Heart right ventricle (tissue), 16 donors: ENCODE measurements around the gene SUV39H1. TPM values are rescaled to one million over a fixed set of nuclear protein-coding genes. Genes with fewer than 3 reads are reported as not detected.
"Not testable (repeated sequence)": the region's sequence is repeated elsewhere in the genome, so short reads cannot be mapped to it uniquely, and the experiment has no call there.

Experiments
- ATAC-seq, 8 donors: fragments of 200-7000 bp; cut with Tn5 transposase; one replicate each; pipeline ENCODE4 v1.9.1; 2020; ENCODE audit warnings: mild to moderate bottlenecking in 8 of 8, moderate library complexity in 8 of 8, moderate number of reproducible peaks in 1 of 8
- DNase-seq, 2 donors: peaks; one replicate each; pipeline ENCODE4 v3.0.0-alpha.2; 2020
- H3K27ac ChIP-seq, 10 donors: fragments of 200-600 bp; sonication (generic) in 2 of 10; one replicate each; pipeline versions ENCODE4 v1.5.0 to v1.8.0; 2020 to 2022; ENCODE audit warnings: mild to moderate bottlenecking in 3 of 10
- H3K27me3 ChIP-seq, 7 donors: fragments of 200-600 bp; one replicate each; pipeline ENCODE4 v1.8.0; 2021 to 2022; ENCODE audit warnings: mild to moderate bottlenecking in 2 of 7
- H3K36me3 ChIP-seq, 9 donors: fragments of 200-600 bp; sonication (generic) in 1 of 9; one replicate each; pipeline versions ENCODE4 v1.5.0 to v1.8.0; 2020 to 2022; ENCODE audit warnings: mild to moderate bottlenecking in 2 of 9
- H3K4me1 ChIP-seq, 9 donors: fragments of 200-600 bp; sonication (generic) in 1 of 9; one replicate each; pipeline versions ENCODE4 v1.5.0 to v1.8.0; 2020 to 2022; ENCODE audit warnings: mild to moderate bottlenecking in 4 of 9
- H3K4me3 ChIP-seq, 10 donors: fragments of 200-600 bp; sonication (generic) in 2 of 10; one replicate each; pipeline versions ENCODE4 v1.5.0 to v1.8.0; 2020 to 2022; ENCODE audit warnings: mild to moderate bottlenecking in 7 of 10, moderate library complexity in 2 of 10
- H3K9me3 ChIP-seq, 11 donors: fragments of 200-600 bp in 10 of 11; sonication (generic) in 2 of 11; one replicate each; pipeline versions ENCODE4 v1.5.0 to v1.8.0; 2013 to 2022; ENCODE audit warnings: mild to moderate bottlenecking in 2 of 11, control low read depth in 1 of 11, moderate library complexity in 1 of 11
- WGBS, 2 donors: extraction: QIAGEN DNeasy Blood & Tissue Kit; methylation state at CpG; one replicate each; pipeline ENCODE4 v1.1.7; 2013; ENCODE audit warnings: inconsistent platforms in 1 of 2; 5-methylcytosine and 5-hydroxymethylcytosine counted together
- intact Hi-C, 10 donors: fragments of 100-400 bp; cut with DNase I; formaldehyde crosslinking; loops; one replicate each; pipeline versions ENCODE4 v1.11.1 to v1.14.2; 2022
- polyA plus RNA-seq, 2 donors: library from polyadenylated mRNA; stranded (reverse); fragments of 200-250 nt; gene quantifications; one replicate each; pipeline ENCODE4 v1.2.3, GENCODE V29; 2013
- total RNA-seq, 10 donors: library from RNA; stranded (reverse); fragmentation: NEBNext Ultra II Directional in 3 of 10; extraction: Animal tissue kit (Norgen Biotek cat#: 25700) in 3 of 10; gene quantifications; one replicate each; pipeline versions ENCODE4 v1.2.1 to v1.2.4, GENCODE V29; 2021 to 2023
- TF ChIP-seq, protein P1 (sequence below), 9 donors: fragments of 200-600 bp; sonication (generic) in 2 of 9; IDR thresholded peaks; one replicate each; pipeline versions ENCODE4 v1.5.0 to v1.8.0; 2021 to 2022; ENCODE audit warnings: antibody characterized with exemption in 9 of 9, mild to moderate bottlenecking in 5 of 9, moderate library complexity in 1 of 9
- donor health status: Arrhythmogenic right ventricular cardiomyopathy.
- donor health status: ischemic (EF 13 %, LVEDD 7.1; RV severe dilation, severe dysfunction).
- donor health status: healthy with polysubstance abuse.
- donor health status: DM: no; HTN: yes; CAD: no.
- donor health status: DM: no; HTN: no; CAD: no.
- donor health status: ischemic (EF 25% LVEDD 6.9; RV normal size, moderate dysfunction).
- donor health status: ischemic (EF 25% LVEDD 5.7; RV mildly dilated, moderate dysfunction).
- donor health status: healthy.
- donor health status: DM: yes; HTN: yes; CAD: no.
- donor health status: Ischemic cardiomyopathy.
- donor health status: ischemic (EF 35%, LVEDD 5.7; RV mildly dilated, moderate dysfunction).
- donor health status: nonischemic (EF 11% LVEDD 7.7; RV severe dilation, severe dysfunction).
- donor health status: DM: yes; HTN: yes; CAD: no.
- donor health status: PGD.
- donor health status: ischemic (EF 29% LVEDD 5.4; RV normal size, mild dysfunction).
- donor health status: nonischemic (EF 23%, LVEDD 6.1; RV moderate dilation, normal function).

SUV39H1 gene
- total and polyA plus RNA-seq, 12 donors: 1.4 to 5.6 (median 3.1) TPM

- Histone ChIP-seq H3K36me3 (no peaks in the 10 kb centered on the region), H3K4me3 (peak overlapping the region in 3 of 10 donors; percentile 68 to 84 (median 72)), H3K27me3 (no peaks in the 10 kb centered on the region), H3K27ac (peak overlapping the region in 1 of 10 donors; percentile 94), H3K9me3 (no peaks in the 10 kb centered on the region), H3K4me1 (peaks cover 0 to 27% (median 0%) of the 10 kb centered on the region in 9 donors)
- DNase-seq: no peak
- WGBS, 2 donors: 57 to 59% methylated on average over 9 to 10 of the region's 10 CpGs
- TF ChIP-seq, protein P1, sequence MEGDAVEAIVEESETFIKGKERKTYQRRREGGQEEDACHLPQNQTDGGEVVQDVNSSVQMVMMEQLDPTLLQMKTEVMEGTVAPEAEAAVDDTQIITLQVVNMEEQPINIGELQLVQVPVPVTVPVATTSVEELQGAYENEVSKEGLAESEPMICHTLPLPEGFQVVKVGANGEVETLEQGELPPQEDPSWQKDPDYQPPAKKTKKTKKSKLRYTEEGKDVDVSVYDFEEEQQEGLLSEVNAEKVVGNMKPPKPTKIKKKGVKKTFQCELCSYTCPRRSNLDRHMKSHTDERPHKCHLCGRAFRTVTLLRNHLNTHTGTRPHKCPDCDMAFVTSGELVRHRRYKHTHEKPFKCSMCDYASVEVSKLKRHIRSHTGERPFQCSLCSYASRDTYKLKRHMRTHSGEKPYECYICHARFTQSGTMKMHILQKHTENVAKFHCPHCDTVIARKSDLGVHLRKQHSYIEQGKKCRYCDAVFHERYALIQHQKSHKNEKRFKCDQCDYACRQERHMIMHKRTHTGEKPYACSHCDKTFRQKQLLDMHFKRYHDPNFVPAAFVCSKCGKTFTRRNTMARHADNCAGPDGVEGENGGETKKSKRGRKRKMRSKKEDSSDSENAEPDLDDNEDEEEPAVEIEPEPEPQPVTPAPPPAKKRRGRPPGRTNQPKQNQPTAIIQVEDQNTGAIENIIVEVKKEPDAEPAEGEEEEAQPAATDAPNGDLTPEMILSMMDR (IDR thresholded peaks at IDR 0.05): no peak
- intact Hi-C loops: loop anchor here in 2 of 10 donors (5.0 to 10.0 kb wide), 3 partner anchors 60 to 127 kb away; partner anchors contain the start of gene HDAC6 (in 2 of the 2)
- ATAC-seq: no peak
Measured at GRCh38 chrX:48677516-48677915, 19.0 kb upstream of the SUV39H1 start.

DNA sequence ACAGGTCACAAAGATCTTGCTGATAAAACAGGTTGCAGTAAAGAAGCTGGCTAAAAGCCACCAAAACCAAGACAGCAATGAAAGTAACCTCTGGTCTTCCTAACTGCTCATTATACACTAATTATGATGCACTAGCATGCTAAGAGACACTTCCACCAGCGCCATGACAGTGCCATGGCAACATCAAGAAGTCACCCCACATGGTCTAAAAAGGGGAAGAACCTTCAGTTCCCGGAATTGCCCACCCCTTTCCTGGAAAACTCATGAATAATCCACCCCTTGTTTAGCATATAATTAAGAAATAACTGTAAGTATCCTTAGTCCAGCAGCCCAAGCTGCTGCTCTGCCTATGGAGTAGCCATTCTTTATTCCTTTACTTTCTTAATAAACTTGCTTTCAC is 16.1 kb upstream of the SUV39H1 start:
- H3K9me3 ChIP-seq, H3K27me3 ChIP-seq, DNase-seq, H3K36me3 ChIP-seq, ATAC-seq, intact Hi-C loops, H3K4me3 ChIP-seq: not testable (repeated sequence)
- WGBS, 2 donors: 47 to 53% methylated on average over 2 of the region's 2 CpGs
- peak overlapping the region in 1 of 10 donors; percentile 93 for H3K27ac ChIP-seq
- peaks cover 0 to 31% (median 0%) of the 10 kb centered on the region in 9 donors for H3K4me1 ChIP-seq

DNA sequence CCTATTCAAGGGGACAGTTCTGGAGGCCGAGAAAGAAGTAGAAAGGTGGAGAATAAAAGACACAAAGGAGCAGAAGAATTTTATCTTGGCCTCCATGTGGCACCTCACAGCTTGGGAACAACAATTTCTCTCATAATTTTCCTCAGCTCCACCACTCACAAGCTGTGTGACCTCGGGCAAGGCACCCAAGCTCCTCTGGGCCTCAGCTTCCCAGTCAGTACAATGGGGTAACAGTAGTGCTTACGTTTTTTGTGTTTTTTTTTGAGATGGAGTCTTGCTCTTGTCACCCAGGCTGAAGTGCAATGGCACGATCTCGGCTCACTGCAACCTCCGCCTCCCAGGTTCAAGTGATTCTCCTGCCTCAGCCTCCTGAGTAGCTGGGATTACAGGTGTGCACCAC is 15.6 kb upstream of the SUV39H1 start:
- Histone ChIP-seq H3K27ac (peak overlapping the region in 1 of 10 donors; percentile 93), H3K4me1 (peaks cover 0 to 35% (median 0%) of the 10 kb centered on the region in 9 donors)
- DNase-seq, H3K4me3 ChIP-seq, H3K27me3 ChIP-seq, intact Hi-C loops, H3K36me3 ChIP-seq, ATAC-seq, H3K9me3 ChIP-seq: not testable (repeated sequence)
- WGBS, 2 donors: 91 to 92% methylated on average over 6 of the region's 6 CpGs

- TF ChIP-seq, protein P1 (IDR thresholded peaks at IDR 0.05): no peak
- Histone ChIP-seq H3K4me1 (peaks cover 0 to 35% (median 0%) of the 10 kb centered on the region in 9 donors), H3K27ac (peak overlapping the region in 1 of 10 donors; percentile 93), H3K9me3 (no peaks in the 10 kb centered on the region), H3K27me3 (peaks cover 0 to 1% (median 0%) of the 10 kb centered on the region in 7 donors), H3K36me3 (no peaks in the 10 kb centered on the region), H3K4me3 (no peak overlapping the region)
- 79 to 82% methylated on average over 10 of the region's 10 CpGs for whole genome bisulfite sequencing, 2 donors
- intact Hi-C loops: no loop called here
- ATAC-seq (no peak), DNase-seq (no peak)
Measured at GRCh38 chrX:48681539-48682183, 14.9 kb upstream of the SUV39H1 start.

GRCh38 chrX:48682795-48683194 is 13.7 kb upstream of the SUV39H1 start:
- DNase-seq, H3K9me3 ChIP-seq, intact Hi-C loops, H3K27me3 ChIP-seq, H3K36me3 ChIP-seq: not testable (repeated sequence)
- WGBS, 2 donors: 84 to 92% methylated on average over 12 of the region's 12 CpGs
- ATAC-seq: peak in 6 of 8 donors; percentile 35 to 71 (median 64)
- peak overlapping the region in 1 of 10 donors; percentile 54 for H3K4me3 ChIP-seq
- H3K27ac ChIP-seq: peak overlapping the region in 5 of 10 donors; percentile 15 to 93 (median 41)
- peaks cover 0 to 30% (median 0%) of the 10 kb centered on the region in 9 donors for H3K4me1 ChIP-seq
